Measurements from ENCODE around the gene CFAP97D2. TPM values are rescaled to one million over a fixed set of nuclear protein-coding genes. Genes with fewer than 3 reads are reported as not detected.

Gene CFAP97D2
- total and polyA plus RNA-seq, 2 of the 13 experiments (the other 11 are each of a cell fraction or from before 2014, with no cell fraction given): not detected

- TF ChIP-seq ZXDC (CRISPR knock-in tag; IDR thresholded peaks at IDR 0.05) (peak; percentile 72; the same call in 1 of the 2 replicates), ZUFSP (CRISPR knock-in tag; IDR thresholded peaks at IDR 0.05; ENCODE audit: borderline replicate concordance) (no peak), ATF1 (CRISPR knock-in tag; IDR thresholded peaks at IDR 0.05) (no peak), DRAP1 (CRISPR knock-in tag; IDR thresholded peaks at IDR 0.05) (no peak), AHDC1 (CRISPR knock-in tag; IDR thresholded peaks at IDR 0.05; ENCODE audit: borderline replicate concordance) (no peak), ZNF343 (CRISPR knock-in tag; IDR thresholded peaks at IDR 0.05) (peak; percentile 75; the same call in 1 of the 2 replicates), ZNF431 (CRISPR knock-in tag; IDR thresholded peaks at IDR 0.05; ENCODE audit: borderline replicate concordance, low read depth) (no peak), NR2F2 (IDR thresholded peaks at IDR 0.05; ENCODE audit: borderline replicate concordance, low read depth) (no peak), ZNF749 (CRISPR knock-in tag; IDR thresholded peaks at IDR 0.05; ENCODE audit: borderline replicate concordance) (peak; percentile 55; the same call in 1 of the 2 replicates), ZBTB39 (CRISPR knock-in tag; IDR thresholded peaks at IDR 0.05) (no peak), MXD4 (CRISPR knock-in tag; IDR thresholded peaks at IDR 0.05) (peak; percentile 58; the same call in 1 of the 2 replicates), ONECUT2 (CRISPR knock-in tag; IDR thresholded peaks at IDR 0.05) (no peak), FOXC1 (CRISPR knock-in tag; IDR thresholded peaks at IDR 0.05; ENCODE audit: borderline replicate concordance) (no peak; the same call in 1 of the 2 replicates), SALL2 (CRISPR knock-in tag; IDR thresholded peaks at IDR 0.05) (peak; percentile 70; the same call in 1 of the 2 replicates), HIVEP1 (CRISPR knock-in tag; IDR thresholded peaks at IDR 0.05) (peak; percentile 79), ZNF546 (CRISPR knock-in tag; conservative IDR thresholded peaks at IDR 0.05) (peak; percentile 97)
Measured at GRCh38 chr13:114234645-114235421, 55.8 kb downstream of the CFAP97D2 start, which contains the start of gene CDC16 (continued).

All from HepG2 (cell line).